ENCODE data around the gene FOXN3. TPM values are rescaled to one million over a fixed set of nuclear protein-coding genes. Genes with fewer than 3 reads are reported as not detected.

FOXN3 gene
- total RNA-seq, 1 experiment from 2014 or later = 8.8 TPM

DNA sequence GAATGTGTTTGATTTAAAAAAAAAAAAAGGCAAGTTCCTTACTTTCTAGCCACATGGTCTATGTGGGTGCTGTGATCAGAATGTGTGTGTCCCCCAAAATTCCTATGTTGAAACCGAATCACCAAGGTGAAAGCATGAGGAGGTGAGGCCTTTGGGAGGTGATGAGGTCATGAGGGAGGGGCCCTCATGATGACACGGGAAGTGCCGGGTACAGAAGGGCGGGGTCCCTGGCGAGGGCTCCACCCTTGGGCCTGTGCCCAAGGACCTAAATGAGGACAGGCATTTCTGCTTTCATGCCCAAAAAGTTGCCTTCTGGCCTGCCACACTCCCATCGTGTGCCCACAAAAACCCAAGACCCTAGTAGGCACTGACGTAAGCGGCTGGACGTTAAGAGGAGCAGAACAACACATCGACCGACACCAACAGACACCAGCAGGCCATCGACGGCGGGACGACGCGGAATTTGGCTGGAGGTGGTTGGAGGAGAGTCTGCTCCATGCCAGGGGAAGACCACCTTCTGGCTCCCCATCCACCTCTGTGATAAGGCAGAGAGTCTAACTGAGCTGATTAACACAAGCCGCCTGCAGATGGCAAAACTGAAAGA is 211.8 kb downstream of the FOXN3 start:
- TF ChIP-seq SIN3A (IDR thresholded peaks at IDR 0.05; ENCODE audit: borderline replicate concordance, insufficient read depth, low read depth, low read length) (no peak), TCF7L2 (IDR thresholded peaks at IDR 0.05; ENCODE audit: low read depth, low read length) (no peak), POLR2AphosphoS5 (IDR thresholded peaks at IDR 0.05; ENCODE audit: low read depth, low read length) (no peak), CTCF (IDR thresholded peaks at IDR 0.05) (no peak)
- TF ChIP-seq, protein P1, sequence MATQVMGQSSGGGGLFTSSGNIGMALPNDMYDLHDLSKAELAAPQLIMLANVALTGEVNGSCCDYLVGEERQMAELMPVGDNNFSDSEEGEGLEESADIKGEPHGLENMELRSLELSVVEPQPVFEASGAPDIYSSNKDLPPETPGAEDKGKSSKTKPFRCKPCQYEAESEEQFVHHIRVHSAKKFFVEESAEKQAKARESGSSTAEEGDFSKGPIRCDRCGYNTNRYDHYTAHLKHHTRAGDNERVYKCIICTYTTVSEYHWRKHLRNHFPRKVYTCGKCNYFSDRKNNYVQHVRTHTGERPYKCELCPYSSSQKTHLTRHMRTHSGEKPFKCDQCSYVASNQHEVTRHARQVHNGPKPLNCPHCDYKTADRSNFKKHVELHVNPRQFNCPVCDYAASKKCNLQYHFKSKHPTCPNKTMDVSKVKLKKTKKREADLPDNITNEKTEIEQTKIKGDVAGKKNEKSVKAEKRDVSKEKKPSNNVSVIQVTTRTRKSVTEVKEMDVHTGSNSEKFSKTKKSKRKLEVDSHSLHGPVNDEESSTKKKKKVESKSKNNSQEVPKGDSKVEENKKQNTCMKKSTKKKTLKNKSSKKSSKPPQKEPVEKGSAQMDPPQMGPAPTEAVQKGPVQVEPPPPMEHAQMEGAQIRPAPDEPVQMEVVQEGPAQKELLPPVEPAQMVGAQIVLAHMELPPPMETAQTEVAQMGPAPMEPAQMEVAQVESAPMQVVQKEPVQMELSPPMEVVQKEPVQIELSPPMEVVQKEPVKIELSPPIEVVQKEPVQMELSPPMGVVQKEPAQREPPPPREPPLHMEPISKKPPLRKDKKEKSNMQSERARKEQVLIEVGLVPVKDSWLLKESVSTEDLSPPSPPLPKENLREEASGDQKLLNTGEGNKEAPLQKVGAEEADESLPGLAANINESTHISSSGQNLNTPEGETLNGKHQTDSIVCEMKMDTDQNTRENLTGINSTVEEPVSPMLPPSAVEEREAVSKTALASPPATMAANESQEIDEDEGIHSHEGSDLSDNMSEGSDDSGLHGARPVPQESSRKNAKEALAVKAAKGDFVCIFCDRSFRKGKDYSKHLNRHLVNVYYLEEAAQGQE (IDR thresholded peaks at IDR 0.05; ENCODE audit: insufficient read depth in 1 of 2, low read depth in 2 of 2, low read length in 1 of 2) = no peak
- ChIA-PET CTCF (no interaction called here), POLR2A (interaction anchor here (0.5 kb wide), 1 partner anchor 69 kb away, joined by 3 read pairs; no protein-coding TSS in a partner anchor)
- Histone ChIP-seq H3K9me3 (ENCODE audit: control insufficient read depth, insufficient read depth, low read depth, low read length) (no peaks in the 10 kb centered on the region), H3K4me3 (ENCODE audit: low read depth in 2 of 2, low read length in 2 of 2) (no peak overlapping the region), H3K27me3 (ENCODE audit: control insufficient read depth, insufficient read depth, low read length) (no peaks in the 10 kb centered on the region), H3K36me3 (ENCODE audit: control insufficient read depth, insufficient read depth, low read length) (no peaks in the 10 kb centered on the region), H3K4me1 (ENCODE audit: control insufficient read depth, insufficient read depth, low read length) (no peaks in the 10 kb centered on the region), H3K27ac (ENCODE audit: low read length) (no peak overlapping the region)
- intact Hi-C loops (cut with micrococcal nuclease; ENCODE audit: unreplicated experiment) (no loop called here), in situ Hi-C loops (cut with HindIII; ENCODE audit: low pct_unique_long_range_greater_than_20kb, low sequenced_read_pairs) (no loop called here)
- DNase-seq (ENCODE audit: low read depth, low spot score) = no peak
- no peak for ATAC-seq
- BruUV-seq (replicated peaks) = no TSS peak

GRCh38 chr14:89202413-89203190 is 214.4 kb downstream of the FOXN3 start:
- TF ChIP-seq, protein P1 (IDR thresholded peaks at IDR 0.05; ENCODE audit: insufficient read depth in 1 of 2, low read depth in 2 of 2, low read length in 1 of 2) = no peak
- TF ChIP-seq CTCF (IDR thresholded peaks at IDR 0.05) (no peak), SIN3A (IDR thresholded peaks at IDR 0.05; ENCODE audit: borderline replicate concordance, insufficient read depth, low read depth, low read length) (no peak), TCF7L2 (IDR thresholded peaks at IDR 0.05; ENCODE audit: low read depth, low read length) (no peak), POLR2AphosphoS5 (IDR thresholded peaks at IDR 0.05; ENCODE audit: low read depth, low read length) (no peak)
- Histone ChIP-seq H3K9me3 (ENCODE audit: control insufficient read depth, insufficient read depth, low read depth, low read length) (no peaks in the 10 kb centered on the region), H3K27me3 (ENCODE audit: control insufficient read depth, insufficient read depth, low read length) (no peaks in the 10 kb centered on the region), H3K27ac (ENCODE audit: low read length) (no peak overlapping the region), H3K4me3 (ENCODE audit: low read depth in 2 of 2, low read length in 2 of 2) (no peak overlapping the region), H3K4me1 (ENCODE audit: control insufficient read depth, insufficient read depth, low read length) (no peaks in the 10 kb centered on the region), H3K36me3 (ENCODE audit: control insufficient read depth, insufficient read depth, low read length) (no peaks in the 10 kb centered on the region)
- CTCF ChIA-PET = no interaction called here
- DNase-seq (ENCODE audit: low read depth, low spot score) (no peak), ATAC-seq (no peak)
- intact Hi-C loops (cut with micrococcal nuclease; ENCODE audit: unreplicated experiment) = no loop called here
- POLR2A ChIA-PET = no interaction called here
- in situ Hi-C loops (cut with HindIII; ENCODE audit: low pct_unique_long_range_greater_than_20kb, low sequenced_read_pairs) = no loop called here
- no TSS peak for BruUV-seq (replicated peaks)
